Cardiac ventricle fibroblast (primary cell): ENCODE results near the gene CSF1R. TPM values are rescaled to one million over a fixed set of nuclear protein-coding genes. Genes with fewer than 3 reads are reported as not detected.

ENCODE experiments used
- total RNA-seq: library from RNA; depleted of rRNA; stranded (reverse); fragments of >200 nt; gene quantifications from 2 replicates; pipeline ENCODE4 v1.2.3, GENCODE V29; 2015

The CSF1R gene
- 0.15 TPM in 1 of 2 replicates, not detected in the other for total RNA-seq

DNA sequence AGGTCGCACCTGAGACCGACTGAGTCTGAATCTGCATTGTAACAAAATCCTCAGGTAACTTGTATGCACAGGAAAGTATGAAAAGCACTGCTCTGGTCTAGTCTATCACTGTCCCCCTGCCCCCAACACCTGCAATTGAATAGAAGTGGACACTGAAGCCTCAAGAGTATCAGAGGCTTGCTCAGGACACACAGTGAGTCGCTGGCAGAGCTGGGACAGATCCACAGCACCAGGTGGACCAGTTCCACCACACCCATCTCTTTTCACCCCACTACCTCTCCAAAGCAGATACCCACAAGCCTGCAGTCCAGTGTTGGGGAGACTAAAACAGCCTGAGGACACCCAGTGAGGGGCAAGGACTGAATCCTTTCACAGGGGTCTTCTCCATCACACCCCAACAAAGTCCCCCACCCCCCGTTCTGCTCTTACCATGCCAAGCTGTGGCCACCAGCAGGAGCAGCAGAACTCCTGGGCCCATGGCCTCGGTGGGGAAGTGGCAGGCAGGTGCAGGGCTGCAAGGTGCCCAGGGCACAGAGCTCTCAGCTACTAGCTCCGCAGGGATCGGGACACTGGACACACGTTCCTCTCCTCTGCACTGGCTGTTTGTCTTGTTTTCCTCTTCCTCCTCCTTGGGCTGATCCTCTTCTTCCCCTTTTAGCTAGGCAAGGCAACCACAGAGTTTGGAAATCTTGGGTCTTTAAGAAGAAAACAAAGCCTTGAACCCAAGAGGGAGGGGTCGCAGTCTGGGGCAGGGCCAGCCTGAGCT, at the start of gene CSF1R:
CSF1R (minus strand) TSS at position 605 of the 766 bp plus-strand sequence; CDS start at position 478, 127 bp downstream.

Other genes starting within 250 kb of the CSF1R start
- gene PDE6A, start 141.8 kb downstream of the CSF1R start, total RNA-seq = not detected in 2 replicates
- gene SLC26A2, start 125.8 kb downstream of the CSF1R start, total RNA-seq = 7.4 and 8.2 TPM in 2 replicates
- gene TIGD6, start 85.9 kb downstream of the CSF1R start, total RNA-seq = 5.9 and 6.6 TPM in 2 replicates
- gene HMGXB3, start 85.8 kb downstream of the CSF1R start, total RNA-seq = 20.2 and 21.2 TPM in 2 replicates
- 326 and 365 TPM in 2 replicates for gene PDGFRB, start 69.3 kb upstream of the CSF1R start, total RNA-seq
- gene CDX1, start 80.2 kb upstream of the CSF1R start, total RNA-seq = not detected in 2 replicates
- not detected in 2 replicates for gene SLC6A7, start 103.5 kb upstream of the CSF1R start, total RNA-seq
- gene CAMK2A, start 203.2 kb upstream of the CSF1R start, total RNA-seq = not detected in 2 replicates
- 0.24 and 1.2 TPM in 2 replicates for gene ARSI, start 216.4 kb upstream of the CSF1R start, total RNA-seq